Esophagus squamous epithelium (tissue), 4 donors: Measurements from ENCODE around the gene CCL3.

Experiments
- POLR2A ChIP-seq, 4 donors: fragments of 450-650 bp; IDR thresholded peaks; one replicate each; pipeline ENCODE4 v1.6.1; 2017; ENCODE audit warnings: antibody characterized with exemption in 4 of 4, mild to moderate bottlenecking in 4 of 4, moderate library complexity in 3 of 4
- TF ChIP-seq, protein P1 (sequence below), 6 experiments: fragments of 450-650 bp in 4 of 6; fragments of 200-600 bp in 2 of 6; sonication (generic) in 2 of 6; IDR thresholded peaks; one replicate each; pipeline ENCODE4 v1.5.1; 2016 to 2019; ENCODE audit warnings: antibody characterized with exemption in 6 of 6, mild to moderate bottlenecking in 4 of 6, moderate library complexity in 4 of 6

DNA sequence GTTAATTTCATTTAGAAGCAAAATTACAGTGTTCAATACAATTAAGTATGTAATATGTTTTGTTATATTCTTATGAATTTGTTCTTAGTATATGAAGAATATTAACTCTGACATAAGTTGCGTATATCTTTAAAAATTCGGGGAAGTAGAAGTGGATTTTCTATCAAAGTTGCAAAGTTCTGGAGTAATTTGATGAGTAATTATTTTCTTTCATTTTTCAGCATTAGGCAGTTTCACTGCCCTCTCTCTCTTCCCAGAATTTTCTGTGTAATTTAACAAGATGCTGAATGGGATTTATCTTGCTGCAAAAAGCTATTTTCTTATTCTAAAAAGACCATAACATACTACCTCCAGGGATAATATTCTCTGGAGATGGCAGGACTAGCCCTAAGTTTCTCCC is 34.8 kb downstream of the CCL3 start:
- TF ChIP-seq, protein P1, sequence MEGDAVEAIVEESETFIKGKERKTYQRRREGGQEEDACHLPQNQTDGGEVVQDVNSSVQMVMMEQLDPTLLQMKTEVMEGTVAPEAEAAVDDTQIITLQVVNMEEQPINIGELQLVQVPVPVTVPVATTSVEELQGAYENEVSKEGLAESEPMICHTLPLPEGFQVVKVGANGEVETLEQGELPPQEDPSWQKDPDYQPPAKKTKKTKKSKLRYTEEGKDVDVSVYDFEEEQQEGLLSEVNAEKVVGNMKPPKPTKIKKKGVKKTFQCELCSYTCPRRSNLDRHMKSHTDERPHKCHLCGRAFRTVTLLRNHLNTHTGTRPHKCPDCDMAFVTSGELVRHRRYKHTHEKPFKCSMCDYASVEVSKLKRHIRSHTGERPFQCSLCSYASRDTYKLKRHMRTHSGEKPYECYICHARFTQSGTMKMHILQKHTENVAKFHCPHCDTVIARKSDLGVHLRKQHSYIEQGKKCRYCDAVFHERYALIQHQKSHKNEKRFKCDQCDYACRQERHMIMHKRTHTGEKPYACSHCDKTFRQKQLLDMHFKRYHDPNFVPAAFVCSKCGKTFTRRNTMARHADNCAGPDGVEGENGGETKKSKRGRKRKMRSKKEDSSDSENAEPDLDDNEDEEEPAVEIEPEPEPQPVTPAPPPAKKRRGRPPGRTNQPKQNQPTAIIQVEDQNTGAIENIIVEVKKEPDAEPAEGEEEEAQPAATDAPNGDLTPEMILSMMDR (IDR thresholded peaks at IDR 0.05), result no peak
- no peak for TF ChIP-seq POLR2A (IDR thresholded peaks at IDR 0.05)
